Endodermal cell (in vitro differentiated cells): ENCODE data around the gene SAYSD1. TPM values are rescaled to one million over a fixed set of nuclear protein-coding genes. Genes with fewer than 3 reads are reported as not detected.

Source experiments
- DNase-seq: peaks from one replicate; pipeline ENCODE4 v3.0.0-alpha.2; 2017
- H3K27ac ChIP-seq: 2 replicates; pipeline ENCODE4 v1.5.1; 2013; ENCODE audit warnings: mild to moderate bottlenecking, low read depth, low read length, moderate library complexity
- H3K27me3 ChIP-seq: 2 replicates; pipeline ENCODE4 v1.6.1; 2013; ENCODE audit warnings: mild to moderate bottlenecking, low read length, moderate library complexity; ENCODE audit not compliant: insufficient read depth, control insufficient read depth, poor library complexity, severe bottlenecking
- H3K36me3 ChIP-seq: 2 replicates; pipeline ENCODE4 v1.7.0; 2013; ENCODE audit warnings: mild to moderate bottlenecking, low read length, moderate library complexity; ENCODE audit not compliant: control insufficient read depth, insufficient read depth
- H3K4me1 ChIP-seq: one replicate; pipeline ENCODE4 v1.7.0; 2013; ENCODE audit warnings: low read length; ENCODE audit not compliant: control insufficient read depth, insufficient read depth
- H3K4me3 ChIP-seq: 2 replicates; pipeline ENCODE4 v1.5.1; 2013; ENCODE audit warnings: mild to moderate bottlenecking, low read length, moderate library complexity
- H3K9ac ChIP-seq: 2 replicates; pipeline ENCODE4 v1.6.1; 2013; ENCODE audit warnings: mild to moderate bottlenecking, low read length, moderate library complexity; ENCODE audit not compliant: poor library complexity, severe bottlenecking; ENCODE audit errors: extremely low read depth
- H3K9me3 ChIP-seq: 2 replicates; pipeline ENCODE4 v1.6.1; 2013; ENCODE audit warnings: mild to moderate bottlenecking, low read length, moderate library complexity; ENCODE audit not compliant: control insufficient read depth
- H3K27ac Mint-ChIP-seq: 2 replicates; pipeline ENCODE4 v1.8.0; 2020; ENCODE audit warnings: mixed read lengths
- H3K27me3 Mint-ChIP-seq: 2 replicates; pipeline ENCODE4 v1.8.0; 2021; ENCODE audit warnings: mild to moderate bottlenecking, mixed read lengths; ENCODE audit not compliant: insufficient read depth
- H3K36me3 Mint-ChIP-seq: 2 replicates; pipeline ENCODE4 v1.8.0; 2020; ENCODE audit warnings: low read depth, mixed read lengths
- H3K4me1 Mint-ChIP-seq: 2 replicates; pipeline ENCODE4 v1.8.0; 2020; ENCODE audit warnings: mixed read lengths
- H3K4me3 Mint-ChIP-seq: 2 replicates; pipeline ENCODE4 v1.8.0; 2020; ENCODE audit warnings: mild to moderate bottlenecking, moderate library complexity, mixed read lengths
- H3K9me3 Mint-ChIP-seq: 2 replicates; pipeline ENCODE4 v1.8.0; 2020; ENCODE audit warnings: mild to moderate bottlenecking, mixed read lengths
- CTCF ChIP-seq: fragments of 200-600 bp; sonication (generic); conservative IDR thresholded peaks from 2 replicates; pipeline ENCODE4 v1.5.0; 2021; ENCODE audit warnings: antibody characterized with exemption, mild to moderate bottlenecking
- WGBS, 2 experiments: methylation state at CpG; one replicate each; pipeline versions ENCODE4 v1.1.5 to v1.1.7; 2013; ENCODE audit warnings: missing lambda C conversion rate in 2 of 2, mixed read lengths in 1 of 2; ENCODE audit not compliant: insufficient coverage in 1 of 2, insufficient read length in 1 of 2; 5-methylcytosine and 5-hydroxymethylcytosine counted together
- total RNA-seq, 2 donors: library from RNA; stranded (reverse); fragmentation: NEBNext Ultra II Directional in 1 of 2; extraction: Animal tissue kit (Norgen Biotek cat#: 25700) in 1 of 2; gene quantifications; 2 replicates in 1 of 2; 3 replicates in 1 of 2; pipeline ENCODE4 v1.2.1, GENCODE V29; 2021

SAYSD1 gene
- total RNA-seq, 2 donors from 2014 or later = 7.2 to 13.0 TPM

- Mint-ChIP-seq H3K9me3 (no peaks in the 10 kb centered on the region), H3K4me1 (peaks cover under 1% of the 10 kb centered on the region), H3K27me3 (peaks cover 7% of the 10 kb centered on the region), H3K27ac (no peak overlapping the region), H3K36me3 (no peaks in the 10 kb centered on the region), H3K4me3 (no peak overlapping the region)
- no peak for TF ChIP-seq CTCF
- Histone ChIP-seq H3K4me1 (no peaks in the 10 kb centered on the region), H3K9ac (no peak overlapping the region), H3K27me3 (peaks cover 20% of the 10 kb centered on the region), H3K4me3 (no peak overlapping the region), H3K9me3 (no peaks in the 10 kb centered on the region), H3K27ac (no peak overlapping the region), H3K36me3 (no peaks in the 10 kb centered on the region)
- 88 to 93% methylated on average over 3 of the region's 3 CpGs for WGBS, 2 experiments
- DNase-seq = no peak
Observed at GRCh38 chr6:39151211-39151610, 36.2 kb upstream of the SAYSD1 start.

- H3K27me3 Mint-ChIP-seq = peaks cover 4% of the 10 kb centered on the region
Observed at GRCh38 chr6:39144481-39145173, 29.6 kb upstream of the SAYSD1 start.

GRCh38 chr6:39143238-39143930 lies 28.4 kb upstream of the SAYSD1 start:
- Mint-ChIP-seq H3K27ac (no peak overlapping the region), H3K27me3 (peaks cover 3% of the 10 kb centered on the region), H3K4me3 (no peak overlapping the region), H3K9me3 (no peaks in the 10 kb centered on the region), H3K36me3 (no peaks in the 10 kb centered on the region), H3K4me1 (peaks cover 1% of the 10 kb centered on the region)
- WGBS, 2 experiments = 92 to 95% methylated on average over 13 of the region's 13 CpGs
- Histone ChIP-seq H3K36me3 (no peaks in the 10 kb centered on the region), H3K27ac (no peak overlapping the region), H3K9me3 (no peaks in the 10 kb centered on the region), H3K4me3 (no peak overlapping the region), H3K27me3 (peaks cover 4% of the 10 kb centered on the region), H3K9ac (no peak overlapping the region), H3K4me1 (no peaks in the 10 kb centered on the region)
- DNase-seq = no peak
- no peak for TF ChIP-seq CTCF

More at GRCh38 chr6:39144481-39145173, 29.6 kb upstream of the SAYSD1 start:
- Histone ChIP-seq H3K4me1 (no peaks in the 10 kb centered on the region), H3K27ac (no peak overlapping the region), H3K9ac (no peak overlapping the region), H3K9me3 (no peaks in the 10 kb centered on the region), H3K4me3 (no peak overlapping the region), H3K27me3 (peaks cover 13% of the 10 kb centered on the region), H3K36me3 (no peaks in the 10 kb centered on the region)
- Mint-ChIP-seq H3K4me3 (no peak overlapping the region), H3K4me1 (peaks cover 1% of the 10 kb centered on the region), H3K27ac (no peak overlapping the region), H3K9me3 (no peaks in the 10 kb centered on the region), H3K36me3 (no peaks in the 10 kb centered on the region)
- no peak for TF ChIP-seq CTCF
- 91% methylated on average over 1 of the region's 1 CpG; no CpG with 5 or more reads in 1 of the 2 experiments for WGBS, 2 experiments
- DNase-seq = no peak
